HG03103 (cell line): ENCODE measurements around the gene PCP4.

Experiments used
- ATAC-seq: cut with Tn5 transposase; IDR thresholded peaks from one replicate; pipeline ENCODE4 v1.9.1; 2021; ENCODE audit warnings: low read depth; ENCODE audit not compliant: unreplicated experiment

PCP4 gene

GRCh38 chr21:39915881-39916280 lies 48.6 kb downstream of the PCP4 start:
- no peak for ATAC-seq

DNA sequence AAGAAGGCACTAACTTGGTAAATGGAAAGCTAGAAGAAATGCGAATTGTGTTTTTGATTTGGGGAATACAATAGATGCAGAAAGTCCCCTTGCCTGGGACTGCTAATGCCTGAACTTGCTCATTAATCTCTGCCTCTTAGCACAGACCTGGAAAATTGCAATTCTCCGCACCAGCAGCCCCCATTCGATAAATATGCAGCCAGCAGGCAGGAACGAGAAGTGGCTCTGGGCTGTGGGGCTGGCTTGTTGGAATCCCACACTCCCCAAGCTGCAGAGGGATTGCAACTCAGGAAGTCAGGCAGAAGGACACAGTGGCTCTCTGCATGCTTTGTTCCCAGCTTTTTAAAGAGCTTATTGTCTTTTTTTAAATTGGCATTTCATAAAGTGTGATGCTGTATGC lies 51.3 kb downstream of the PCP4 start:
- ATAC-seq: no peak

DNA sequence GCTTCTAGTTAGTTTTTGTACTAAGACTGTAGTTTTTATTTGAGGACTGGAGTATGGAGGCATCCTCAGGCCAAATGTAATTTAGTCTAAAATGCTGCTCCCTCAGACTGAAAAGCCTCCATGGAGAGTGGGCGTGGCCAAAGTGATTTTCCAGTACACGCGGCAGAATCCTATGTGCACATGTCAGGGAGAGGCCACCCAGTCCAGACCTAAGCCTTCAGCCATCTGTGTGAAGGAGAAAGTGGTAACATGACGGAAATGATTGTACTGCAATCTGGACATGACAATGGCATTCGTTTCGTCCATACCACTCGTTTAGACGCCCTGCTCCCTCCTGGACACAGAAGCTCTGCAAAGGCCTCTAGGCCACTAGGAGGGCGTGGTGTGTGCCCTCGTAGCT lies 56.2 kb downstream of the PCP4 start:
- ATAC-seq: no peak

DNA sequence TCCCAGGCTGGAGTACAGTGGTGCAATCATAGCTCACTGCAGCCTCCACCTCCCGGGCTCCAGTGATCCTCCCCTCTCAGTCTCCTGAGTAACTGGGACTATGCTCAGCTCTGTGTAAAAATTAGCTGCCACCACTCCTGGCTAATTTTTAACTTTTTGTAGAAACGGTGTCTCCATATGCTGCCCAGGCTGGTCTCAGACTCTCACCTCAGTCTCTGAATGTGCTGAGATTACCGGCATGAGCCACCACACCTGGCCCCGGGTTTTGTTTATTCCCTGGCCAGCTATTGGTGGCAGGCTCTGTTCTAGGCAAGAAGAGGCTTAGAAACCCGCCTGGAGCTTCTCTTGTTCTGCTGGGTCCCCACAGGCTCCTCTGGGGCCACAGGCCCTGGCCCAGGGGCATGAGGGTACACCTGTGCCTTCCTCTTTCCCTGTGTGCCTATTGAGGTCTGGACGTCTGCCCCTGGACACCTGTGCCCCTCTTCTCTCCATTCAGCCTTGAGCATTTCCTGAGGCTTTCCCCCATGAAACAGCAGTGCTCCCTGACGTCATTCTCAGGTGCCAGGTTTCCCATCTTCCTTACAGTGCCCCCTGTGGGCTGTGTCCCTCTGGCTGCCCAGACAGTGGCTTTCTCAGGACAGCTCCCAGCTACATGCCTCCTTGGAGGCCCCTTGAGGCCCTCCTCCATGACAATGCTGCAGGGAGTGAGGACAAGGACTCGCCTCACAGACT lies 57.5 kb downstream of the PCP4 start:
- ATAC-seq: no peak

DNA sequence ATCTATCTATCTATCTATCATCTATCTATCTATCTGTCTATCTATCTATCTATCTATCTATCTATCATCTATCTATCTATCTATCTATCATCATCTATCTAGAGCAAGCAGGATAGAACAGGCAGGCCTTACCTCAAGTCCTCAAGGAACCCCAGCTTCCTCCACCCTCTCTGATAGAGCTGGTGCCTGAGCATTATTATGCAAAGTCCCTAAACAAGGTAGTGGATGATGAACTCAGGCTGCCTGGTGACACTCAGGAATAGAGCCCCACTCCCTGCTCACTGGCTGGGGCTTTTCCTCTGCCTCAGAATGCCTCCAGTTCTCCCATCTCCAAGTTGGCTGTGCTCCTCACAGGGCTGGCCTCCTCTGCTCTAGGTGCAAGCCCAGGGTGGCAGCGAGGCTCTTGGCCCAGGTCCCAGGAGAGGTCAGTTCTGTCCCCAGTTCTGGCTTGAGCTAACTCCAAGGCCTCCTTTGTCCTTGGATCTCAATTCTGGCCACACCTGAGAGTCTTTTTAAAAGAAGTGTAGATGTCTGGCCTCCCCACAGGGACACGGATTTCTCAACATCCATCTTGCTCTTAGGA lies 60.2 kb downstream of the PCP4 start:
- no peak for ATAC-seq

GRCh38 chr21:39932335-39932734 lies 65.1 kb downstream of the PCP4 start:
- no peak for ATAC-seq

- no peak for ATAC-seq
Observed at GRCh38 chr21:39934895-39935294, 67.7 kb downstream of the PCP4 start.

- ATAC-seq: no peak
Observed at GRCh38 chr21:39935716-39936115, 68.5 kb downstream of the PCP4 start.

GRCh38 chr21:39938086-39938625 lies 70.9 kb downstream of the PCP4 start:
- no peak for ATAC-seq

DNA sequence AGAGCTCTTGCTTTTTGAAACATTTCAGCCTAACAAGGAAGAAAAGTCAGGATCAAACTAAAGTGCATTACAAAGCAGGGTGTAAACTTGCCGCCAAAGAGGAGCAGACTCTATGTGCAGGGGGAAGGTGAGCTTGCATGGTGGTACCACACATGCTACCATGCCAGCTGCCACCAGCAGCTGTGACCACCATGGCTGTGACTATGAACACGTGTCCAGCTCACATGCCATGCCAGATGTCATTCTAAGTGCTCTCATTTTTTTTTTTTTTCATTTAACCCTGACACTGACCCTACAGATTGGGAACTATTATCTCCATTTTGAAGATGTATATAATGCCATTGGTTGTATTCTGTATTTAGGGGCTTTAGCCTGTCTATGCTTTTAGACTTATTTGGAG lies 79.0 kb downstream of the PCP4 start:
- no peak for ATAC-seq

GRCh38 chr21:39947031-39947430 lies 79.8 kb downstream of the PCP4 start:
- ATAC-seq: no peak

- ATAC-seq: no peak
Observed at GRCh38 chr21:39951183-39952101, 84.2 kb downstream of the PCP4 start.

GRCh38 chr21:39952265-39952664 lies 85.0 kb downstream of the PCP4 start:
- no peak for ATAC-seq

DNA sequence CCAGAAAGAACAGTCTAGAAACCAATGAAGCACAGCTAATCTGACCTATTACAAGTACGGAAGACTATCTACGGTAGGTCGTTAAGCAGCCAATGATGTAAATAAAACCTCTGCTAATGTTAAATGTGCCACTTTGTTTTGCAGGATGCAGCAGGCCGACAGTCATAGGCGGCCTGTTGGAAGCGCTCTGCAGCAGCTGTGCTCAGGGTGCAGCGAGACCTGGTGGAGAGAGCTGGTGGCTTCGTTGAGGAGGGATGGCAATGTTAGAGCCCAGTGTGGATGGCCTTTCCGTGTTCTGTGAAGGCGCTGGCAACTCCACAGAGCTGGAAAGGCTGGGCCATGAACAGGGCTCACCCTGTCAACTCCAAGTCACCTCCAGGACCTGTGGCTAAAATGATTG lies 87.3 kb downstream of the PCP4 start:
- no peak for ATAC-seq

DNA sequence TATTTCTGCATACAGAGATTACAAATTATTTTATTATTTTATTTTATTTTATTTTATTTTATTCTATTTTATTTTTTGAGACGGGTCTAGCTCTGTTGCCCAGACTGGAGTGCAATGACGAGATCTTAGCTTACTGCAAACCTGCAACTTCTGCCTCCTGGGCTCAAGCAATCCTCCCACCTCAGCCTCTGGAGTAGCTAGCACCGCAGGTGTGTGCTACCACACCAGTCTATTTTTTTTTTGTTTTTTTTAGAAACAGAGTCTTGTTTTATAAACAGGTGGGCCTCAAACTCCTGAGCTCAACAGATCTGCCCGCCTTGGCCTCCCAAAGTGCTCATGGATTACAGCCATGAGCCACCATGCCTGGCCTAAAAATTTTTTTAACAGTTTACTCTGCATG lies 88.1 kb downstream of the PCP4 start:
- ATAC-seq: no peak

DNA sequence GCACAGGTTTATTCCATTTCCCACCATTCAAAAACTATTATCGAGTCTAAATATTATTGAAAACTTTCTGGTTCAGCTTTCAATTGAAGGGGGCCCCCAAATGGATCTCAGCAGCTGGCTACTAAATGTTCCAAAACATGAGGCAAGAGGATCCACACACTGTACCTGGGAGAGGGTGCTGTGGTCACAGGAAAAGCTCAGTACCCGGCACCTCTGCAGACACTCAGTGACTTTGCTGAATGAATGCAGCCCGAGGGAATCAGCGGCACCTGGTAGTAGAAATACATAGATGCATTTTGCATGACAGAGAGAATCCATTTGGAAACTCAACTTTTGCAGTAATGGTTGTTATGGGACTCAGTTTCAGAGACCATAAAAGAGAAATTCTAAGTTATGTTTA lies 89.3 kb downstream of the PCP4 start:
- ATAC-seq: no peak

DNA sequence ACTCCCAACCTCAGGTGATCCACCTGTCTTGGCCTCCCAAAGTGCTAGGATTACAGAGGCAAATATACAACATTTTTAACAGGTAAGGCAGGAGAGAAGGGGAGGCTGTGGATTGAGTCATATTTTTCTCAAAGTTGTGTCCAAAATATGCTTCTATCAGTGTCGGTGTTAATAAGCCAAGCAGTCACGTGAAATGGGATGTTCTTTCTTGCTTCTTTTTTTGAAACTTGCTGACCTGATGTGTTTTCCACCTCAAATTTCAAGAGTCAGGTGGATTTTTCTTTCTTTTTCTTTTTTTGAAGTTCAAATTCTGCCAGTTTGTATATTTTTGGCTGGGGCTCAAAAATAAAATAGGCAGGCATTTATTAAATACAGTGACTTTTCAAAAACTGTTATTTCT lies 91.5 kb downstream of the PCP4 start:
- no peak for ATAC-seq

DNA sequence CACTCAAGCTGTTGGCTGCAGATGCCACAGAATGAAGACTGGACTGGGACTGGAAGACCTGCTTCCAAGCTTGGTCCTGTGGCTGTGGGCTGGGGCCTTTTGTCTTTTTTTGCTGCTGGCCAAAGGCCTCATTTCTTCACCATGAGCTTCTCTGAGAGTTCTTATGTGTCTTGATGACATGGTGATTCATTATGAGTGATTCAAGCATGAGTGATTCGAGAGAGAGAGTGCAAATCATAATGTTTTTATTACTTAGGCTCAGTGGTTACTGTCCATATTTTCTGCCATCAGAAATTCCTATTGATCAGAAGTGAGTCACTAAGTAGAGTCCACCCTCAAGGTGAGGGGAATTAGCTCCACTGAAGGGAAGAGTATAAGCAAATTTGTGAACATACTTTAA lies 94.0 kb downstream of the PCP4 start:
- ATAC-seq: no peak

DNA sequence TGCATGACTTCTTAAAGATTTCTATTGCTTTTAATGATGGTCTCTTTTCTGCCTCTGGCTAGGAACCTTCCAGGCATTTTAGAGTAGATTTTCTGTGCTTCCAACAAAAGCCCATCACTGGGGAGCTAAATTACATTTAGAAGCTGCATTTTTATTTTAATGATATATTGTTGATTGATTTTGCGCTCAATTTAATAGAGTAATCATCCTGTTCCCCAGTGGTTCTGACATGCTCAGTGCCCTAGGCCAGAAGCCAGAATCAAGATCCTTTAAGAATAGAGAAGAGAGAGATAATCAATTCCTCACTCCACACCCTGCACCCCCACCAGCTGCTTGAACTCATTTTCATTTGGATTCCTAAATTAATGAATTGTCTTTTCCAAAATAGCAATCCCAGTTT lies 97.8 kb downstream of the PCP4 start:
- ATAC-seq: no peak

GRCh38 chr21:39966786-39967185 lies 99.5 kb downstream of the PCP4 start:
- no peak for ATAC-seq

GRCh38 chr21:39968010-39968409 lies 100.8 kb downstream of the PCP4 start:
- no peak for ATAC-seq
